MCF 10A (cell line): Measurements from ENCODE around the gene ZMYM2. TPM values are rescaled to one million over a fixed set of nuclear protein-coding genes. Genes with fewer than 3 reads are reported as not detected.

Experiments
- BruUV-seq: library from RNA; stranded (reverse); fragments of 400-500 nt; replicated peaks from 2 replicates; lab custom pipeline; 2021; lab: Mats Ljungman, UMichigan
- CTCF ChIA-PET: fragments of 300-600 bp; sonication (Branson Sonifier 250); formaldehyde crosslinking; extraction: SDS; loops from one replicate; lab custom pipeline; 2021; ENCODE audit warnings: antibody characterized with exemption, inconsistent platforms; lab: Yijun Ruan, JAX
- POLR2A ChIA-PET: fragments of 300-600, 350-650 bp; sonication (Branson Sonifier 250); formaldehyde crosslinking; extraction: SDS; loops from one replicate; lab custom pipeline; 2020; ENCODE audit warnings: antibody characterized with exemption, inconsistent platforms; lab: Yijun Ruan, JAX
- DNase-seq: peaks from one replicate; pipeline ENCODE4 v3.0.0-alpha.2; 2018; ENCODE audit not compliant: unreplicated experiment
- H3K27ac Mint-ChIP-seq: one replicate; pipeline ENCODE4 v1.8.0; 2022; ENCODE audit warnings: mild to moderate bottlenecking, low read depth, mixed read lengths; ENCODE audit not compliant: unreplicated experiment
- H3K27me3 Mint-ChIP-seq: one replicate; pipeline ENCODE4 v1.8.0; 2022; ENCODE audit warnings: mixed read lengths; ENCODE audit not compliant: insufficient read depth, unreplicated experiment
- H3K36me3 Mint-ChIP-seq: one replicate; pipeline ENCODE4 v1.8.0; 2022; ENCODE audit warnings: mild to moderate bottlenecking, moderate library complexity, mixed read lengths; ENCODE audit not compliant: insufficient read depth, unreplicated experiment
- H3K4me1 Mint-ChIP-seq: one replicate; pipeline ENCODE4 v1.8.0; 2022; ENCODE audit warnings: mixed read lengths; ENCODE audit not compliant: insufficient read depth, unreplicated experiment
- H3K4me3 Mint-ChIP-seq: one replicate; pipeline ENCODE4 v1.8.0; 2022; ENCODE audit warnings: mild to moderate bottlenecking, moderate library complexity, mixed read lengths; ENCODE audit not compliant: unreplicated experiment
- H3K9me3 Mint-ChIP-seq: one replicate; pipeline ENCODE4 v1.8.0; 2022; ENCODE audit warnings: mixed read lengths; ENCODE audit not compliant: unreplicated experiment
- CTCF ChIP-seq: fragments of 200-600 bp; IDR thresholded peaks from one replicate; pipeline ENCODE4 v1.8.0; 2022; ENCODE audit warnings: antibody characterized with exemption, mild to moderate bottlenecking; ENCODE audit not compliant: unreplicated experiment
- intact Hi-C: fragments of 100-400 bp; cut with micrococcal nuclease; formaldehyde crosslinking; loops from 2 replicates; pipeline ENCODE4 v1.14.1; 2022
- total RNA-seq: library from RNA; stranded (reverse); gene quantifications from 2 replicates; pipeline ENCODE4 v1.2.3, GENCODE V29; 2022

The ZMYM2 gene
- total RNA-seq, 1 experiment from 2014 or later, result 63.2 TPM

DNA sequence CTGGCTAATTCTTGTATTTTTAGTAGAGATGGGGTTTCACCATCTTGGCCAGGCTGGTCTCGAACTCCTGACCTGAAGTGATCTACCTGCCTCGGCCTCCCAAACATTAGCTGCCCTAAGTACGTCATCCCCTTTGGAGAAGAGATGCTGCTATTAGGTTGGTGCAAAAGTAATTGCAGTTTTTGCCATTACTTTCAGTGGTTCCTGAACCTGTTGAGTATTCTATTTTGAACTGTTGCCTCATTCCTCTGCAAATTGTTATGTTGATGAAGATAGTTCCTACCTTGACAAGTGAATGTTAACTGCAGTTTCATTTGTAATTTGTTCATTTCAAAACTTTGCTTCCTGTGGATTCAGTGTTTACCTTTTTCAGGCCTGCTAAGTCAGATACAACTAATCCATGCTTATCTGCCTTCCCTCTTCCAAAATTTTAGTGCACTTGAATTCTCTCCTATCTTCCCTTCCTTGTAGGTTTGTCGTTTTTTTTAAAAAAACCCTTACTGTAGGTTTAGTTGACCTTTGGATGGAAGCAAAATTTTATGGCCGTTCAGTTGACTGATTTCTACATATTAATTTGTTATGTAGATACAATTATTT lies 24.0 kb downstream of the ZMYM2 start:
- CTCF ChIA-PET, result no interaction called here
- Mint-ChIP-seq H3K4me1 (no peaks in the 10 kb centered on the region), H3K27me3 (no peaks in the 10 kb centered on the region), H3K27ac (no peak overlapping the region), H3K4me3 (no peak overlapping the region), H3K9me3 (no peaks in the 10 kb centered on the region), H3K36me3 (peaks cover 61% of the 10 kb centered on the region)
- BruUV-seq, result no TSS peak
- no peak for TF ChIP-seq CTCF
- intact Hi-C loops, result no loop called here
- no peak for DNase-seq
- POLR2A ChIA-PET, result no interaction called here

DNA sequence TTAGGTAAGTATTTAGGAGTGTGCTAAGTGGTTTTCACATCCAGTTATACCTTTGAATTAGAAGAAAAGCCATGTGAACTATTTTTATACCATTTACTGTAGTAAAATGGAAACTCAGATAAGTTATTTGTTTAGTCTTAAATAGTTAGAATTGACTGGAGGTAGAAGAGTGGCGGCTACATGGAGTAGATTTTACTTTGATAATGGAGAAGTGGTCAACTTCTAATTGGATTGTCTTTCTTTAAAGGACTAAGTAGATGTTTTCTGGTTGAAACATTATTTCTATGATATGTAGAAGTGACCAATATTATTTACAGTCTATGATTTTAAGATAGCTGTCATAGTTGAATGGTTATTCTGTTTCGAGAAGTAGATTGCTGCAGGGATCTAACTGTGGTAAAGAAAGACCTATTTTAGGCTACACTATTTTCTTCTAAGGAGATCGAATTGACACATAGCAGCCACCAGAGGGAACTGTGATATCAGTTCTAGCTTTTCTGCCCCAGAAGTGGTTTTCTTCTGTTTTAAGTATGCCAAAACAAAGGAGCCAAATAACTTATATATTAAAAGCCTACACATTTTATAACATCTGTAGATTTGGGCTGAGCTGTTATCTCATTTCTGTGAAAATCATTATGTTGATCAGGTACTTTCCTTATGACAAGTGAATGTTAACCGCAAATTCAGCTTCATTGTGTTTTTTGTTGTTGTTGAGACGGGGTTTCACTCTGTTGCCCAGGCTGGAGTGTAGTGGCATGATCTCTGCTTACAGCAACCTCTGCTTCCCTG lies 26.1 kb downstream of the ZMYM2 start:
- BruUV-seq, result no TSS peak
- no peaks in the 10 kb centered on the region for H3K4me1 Mint-ChIP-seq
- no peaks in the 10 kb centered on the region for H3K27me3 Mint-ChIP-seq
- H3K4me3 Mint-ChIP-seq, result no peak overlapping the region
- ChIA-PET POLR2A (interaction anchor here (0.7 to 3.6 kb wide), 5 partner anchors 13 to 203 kb away, joined by 3 to 14 read pairs (median 3); no protein-coding TSS in a partner anchor), CTCF (interaction anchor here (0.5 to 2.9 kb wide), 36 partner anchors 8 to 1314 kb away, joined by 3 to 22 read pairs (median 4); partner anchors contain the start of gene GJA3)
- no peaks in the 10 kb centered on the region for H3K9me3 Mint-ChIP-seq
- intact Hi-C loops, result loop anchor here (1.0 kb wide), 1 partner anchor 179 kb away; no protein-coding TSS in a partner anchor
- H3K36me3 Mint-ChIP-seq, result peaks cover 49% of the 10 kb centered on the region
- DNase-seq, result peak; percentile 38
- H3K27ac Mint-ChIP-seq, result no peak overlapping the region
- peak; percentile 60 for TF ChIP-seq CTCF

DNA sequence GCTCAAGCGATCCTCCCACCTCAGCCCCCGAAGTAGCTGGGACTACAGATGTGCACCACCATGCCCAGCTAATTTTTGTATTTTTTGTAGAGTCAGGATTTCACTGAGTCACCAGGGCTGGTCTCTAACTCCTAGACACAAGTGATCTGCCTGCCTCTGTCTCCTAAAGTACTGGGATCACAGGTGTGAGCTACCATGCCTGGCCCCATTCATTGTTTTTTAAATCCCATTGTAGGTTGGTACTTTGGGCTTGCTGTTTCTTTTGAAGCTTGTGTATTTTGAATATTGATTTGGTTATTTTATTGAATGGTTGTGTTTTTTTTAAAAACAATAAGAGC lies 26.7 kb downstream of the ZMYM2 start:
- Mint-ChIP-seq H3K9me3 (no peaks in the 10 kb centered on the region), H3K4me3 (no peak overlapping the region), H3K27ac (no peak overlapping the region), H3K4me1 (no peaks in the 10 kb centered on the region), H3K27me3 (no peaks in the 10 kb centered on the region), H3K36me3 (peaks cover 44% of the 10 kb centered on the region)
- DNase-seq, result no peak
- intact Hi-C loops, result no loop called here
- ChIA-PET CTCF (interaction anchor here (0.5 to 2.9 kb wide), 33 partner anchors 8 to 1314 kb away, joined by 3 to 22 read pairs (median 4); partner anchors contain the start of gene GJA3), POLR2A (interaction anchor here (0.7 to 3.6 kb wide), 3 partner anchors 12 to 203 kb away, joined by 3 to 14 read pairs (median 3); no protein-coding TSS in a partner anchor)
- no TSS peak for BruUV-seq
- TF ChIP-seq CTCF, result no peak

GRCh38 chr13:19991531-19991930 lies 33.0 kb downstream of the ZMYM2 start:
- no peaks in the 10 kb centered on the region for H3K9me3 Mint-ChIP-seq
- peak overlapping the region; percentile 0 for H3K27ac Mint-ChIP-seq
- ChIA-PET POLR2A (no interaction called here), CTCF (no interaction called here)
- DNase-seq, result no peak
- no peak overlapping the region for H3K4me3 Mint-ChIP-seq
- H3K4me1 Mint-ChIP-seq, result peaks cover 6% of the 10 kb centered on the region
- H3K27me3 Mint-ChIP-seq, result no peaks in the 10 kb centered on the region
- TF ChIP-seq CTCF, result no peak
- BruUV-seq, result no TSS peak
- H3K36me3 Mint-ChIP-seq, result peaks cover 21% of the 10 kb centered on the region
- intact Hi-C loops, result no loop called here
